Measurements from ENCODE around the gene OR6Q1.
"Not testable (repeated sequence)": the region's sequence is repeated elsewhere in the genome, so short reads cannot be mapped to it uniquely, and the experiment has no call there.

OR6Q1 gene, protein sequence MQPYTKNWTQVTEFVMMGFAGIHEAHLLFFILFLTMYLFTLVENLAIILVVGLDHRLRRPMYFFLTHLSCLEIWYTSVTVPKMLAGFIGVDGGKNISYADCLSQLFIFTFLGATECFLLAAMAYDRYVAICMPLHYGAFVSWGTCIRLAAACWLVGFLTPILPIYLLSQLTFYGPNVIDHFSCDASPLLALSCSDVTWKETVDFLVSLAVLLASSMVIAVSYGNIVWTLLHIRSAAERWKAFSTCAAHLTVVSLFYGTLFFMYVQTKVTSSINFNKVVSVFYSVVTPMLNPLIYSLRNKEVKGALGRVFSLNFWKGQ

DNA sequence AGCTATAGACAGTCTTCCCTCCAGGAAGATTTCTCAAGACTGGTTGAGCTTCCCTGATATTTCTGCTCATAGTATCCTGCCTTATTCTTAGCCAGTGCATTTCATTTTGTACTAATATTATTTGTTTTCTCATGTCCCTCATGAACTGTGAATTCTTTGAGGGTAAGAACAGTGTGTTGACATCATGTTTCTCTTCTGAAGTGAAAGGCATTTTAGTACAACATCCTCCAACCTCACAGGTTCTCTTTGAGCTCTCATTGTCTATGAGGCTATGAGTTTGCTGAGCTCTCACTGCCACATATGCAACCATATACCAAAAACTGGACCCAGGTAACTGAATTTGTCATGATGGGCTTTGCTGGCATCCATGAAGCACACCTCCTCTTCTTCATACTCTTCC is at the start of gene OR6Q1:
OR6Q1 (plus strand) TSS at position 301 of the 400 bp plus-strand sequence; CDS start at position 301, 0 bp downstream.
- H3K4me3 ChIP-seq (ENCODE audit: low read depth, low read length), result no peak within 1 kb of the TSS
- no peak for DNase-seq (ENCODE audit: low read depth)

DNA sequence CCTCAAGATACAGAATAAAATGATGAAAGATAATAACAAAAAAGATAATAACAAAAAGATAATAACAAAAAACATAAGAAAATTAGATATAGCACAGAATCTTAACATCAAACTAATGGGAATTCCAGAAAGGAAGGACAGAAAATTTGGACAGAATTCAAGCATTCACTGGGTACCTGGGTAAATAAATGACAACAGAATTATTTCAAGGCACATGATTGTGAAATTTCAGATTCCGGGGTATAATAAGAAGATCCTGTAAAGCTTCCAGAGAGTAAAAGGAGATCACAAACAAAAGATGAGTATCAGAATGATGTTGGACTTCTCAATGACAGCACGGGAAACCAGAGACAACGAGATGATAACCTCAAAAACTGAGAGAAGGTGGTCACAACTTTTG is 49.2 kb upstream of the OR6Q1 start:
- no peak overlapping the region for H3K4me3 ChIP-seq (ENCODE audit: low read depth, low read length)
- DNase-seq (ENCODE audit: low read depth), result no peak

DNA sequence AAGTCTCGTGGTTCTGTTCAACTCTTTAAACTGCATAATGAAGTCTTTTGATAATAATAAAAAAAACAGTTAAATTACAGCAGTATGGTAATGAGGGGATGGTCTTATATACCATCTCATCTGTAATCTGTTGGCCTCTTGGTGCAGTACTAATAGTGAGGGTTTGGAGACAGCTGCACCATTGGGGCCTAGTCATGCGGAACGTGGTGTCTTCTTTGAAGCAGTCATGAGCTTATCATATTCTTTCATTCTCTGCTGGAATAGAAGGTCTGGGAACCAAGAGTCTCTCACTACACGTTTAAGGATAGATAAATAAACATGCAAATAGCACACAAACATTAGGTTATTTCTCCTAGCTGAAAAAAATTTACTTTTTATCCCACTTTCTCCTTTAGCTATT is 48.0 kb upstream of the OR6Q1 start:
- DNase-seq (ENCODE audit: low read depth), result no peak
- H3K4me3 ChIP-seq (ENCODE audit: low read depth, low read length), result no peak overlapping the region

DNA sequence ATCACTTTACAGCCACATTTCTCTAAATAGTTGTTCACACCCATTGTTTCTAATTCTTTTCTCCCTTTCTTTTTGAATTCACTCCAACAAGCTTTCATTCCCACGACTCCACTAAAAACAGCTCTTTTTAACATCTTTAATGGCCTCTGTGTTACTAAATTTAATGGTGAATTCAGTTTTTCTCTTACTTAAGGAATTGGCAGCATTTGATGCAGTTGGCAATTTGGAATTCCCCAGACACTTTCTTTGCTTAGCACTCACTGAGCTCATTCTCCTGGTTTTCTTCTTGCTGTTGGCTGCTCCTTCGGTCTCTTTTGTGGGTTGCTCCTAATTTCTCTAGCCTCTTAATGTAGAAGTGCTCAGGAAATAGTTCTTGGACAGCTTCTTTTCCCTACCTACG is 47.6 kb upstream of the OR6Q1 start:
- no peak overlapping the region for H3K4me3 ChIP-seq (ENCODE audit: low read depth, low read length)
- DNase-seq (ENCODE audit: low read depth), result no peak

DNA sequence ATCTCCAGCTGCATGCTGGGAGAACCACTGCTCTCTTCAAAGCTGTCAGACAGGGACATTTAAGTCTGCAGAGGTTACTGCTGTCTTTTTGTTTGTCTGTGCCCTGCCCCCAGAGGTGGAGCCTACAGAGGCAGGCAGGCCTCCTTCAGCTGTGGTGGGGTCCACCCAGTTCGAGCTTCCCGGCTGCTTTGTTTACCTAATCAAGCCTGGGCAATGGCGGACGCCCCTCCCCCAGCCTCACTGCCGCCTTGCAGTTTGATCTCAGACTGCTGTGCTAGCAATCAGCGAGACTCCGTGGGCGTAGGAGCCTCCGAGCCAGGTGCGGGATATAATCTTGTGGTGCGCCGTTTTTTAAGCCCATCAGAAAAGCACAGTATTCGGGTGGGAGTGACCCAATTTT is 31.2 kb upstream of the OR6Q1 start:
- not testable (repeated sequence) for H3K4me3 ChIP-seq (ENCODE audit: low read depth, low read length); DNase-seq (ENCODE audit: low read depth)

DNA sequence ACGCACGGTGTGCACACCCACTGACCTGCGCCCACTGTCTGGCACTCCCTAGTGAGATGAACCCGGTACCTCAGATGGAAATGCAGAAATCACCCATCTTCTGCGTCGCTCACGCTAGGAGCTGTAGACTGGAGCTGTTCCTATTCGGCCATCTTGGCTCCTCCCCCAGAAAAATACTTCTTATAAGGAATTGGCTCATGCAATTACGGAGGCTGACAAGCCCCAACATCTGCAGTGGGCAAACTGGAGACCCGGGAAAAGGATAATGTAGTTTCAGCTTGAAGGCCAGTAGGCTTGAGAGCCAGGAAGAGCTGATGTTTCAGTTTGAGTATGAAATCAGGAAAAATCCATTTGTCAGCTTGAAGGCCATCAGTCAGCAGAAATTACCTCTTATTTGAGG is 30.7 kb upstream of the OR6Q1 start:
- not testable (repeated sequence) for H3K4me3 ChIP-seq (ENCODE audit: low read depth, low read length); DNase-seq (ENCODE audit: low read depth)

DNA sequence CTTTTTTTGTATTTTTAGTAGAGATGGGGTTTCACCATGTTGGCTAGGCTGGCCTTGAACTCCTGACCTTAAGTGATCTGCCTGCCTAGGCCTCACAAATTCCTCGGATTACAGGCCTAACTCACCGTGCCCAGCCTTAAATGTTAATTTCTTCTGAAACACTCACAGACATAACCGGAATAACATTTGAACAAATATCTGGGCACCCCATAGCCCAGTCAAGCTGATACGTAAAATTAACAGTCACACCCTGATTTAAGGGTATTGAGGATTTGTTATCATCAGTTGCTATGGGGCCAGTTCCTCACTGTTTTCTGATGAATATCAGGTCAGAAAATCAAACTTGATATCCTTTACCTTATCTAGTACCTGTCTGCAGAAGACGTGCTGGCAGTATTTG is 30.1 kb upstream of the OR6Q1 start:
- no peak overlapping the region for H3K4me3 ChIP-seq (ENCODE audit: low read depth, low read length)
- no peak for DNase-seq (ENCODE audit: low read depth)

DNA sequence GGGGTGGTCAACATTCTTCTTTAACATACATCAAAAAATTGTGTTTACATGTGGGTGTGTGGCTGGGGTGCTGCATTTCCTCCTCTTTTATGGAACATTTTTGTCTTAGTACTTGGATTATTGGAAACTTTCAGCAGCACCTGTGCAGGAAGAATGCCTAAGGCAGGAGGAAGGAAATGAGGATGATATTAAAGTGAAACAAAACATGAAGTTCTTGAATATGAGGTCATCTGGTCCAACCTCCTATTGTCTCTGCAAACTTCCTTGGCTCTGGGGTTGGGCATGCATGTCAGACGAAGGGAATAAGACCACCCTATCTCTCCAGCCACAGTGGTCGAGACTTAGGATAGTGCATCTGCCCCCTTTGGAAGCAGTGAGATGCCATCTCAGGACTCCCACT is 27.7 kb upstream of the OR6Q1 start:
- no peak overlapping the region for H3K4me3 ChIP-seq (ENCODE audit: low read depth, low read length)
- no peak for DNase-seq (ENCODE audit: low read depth)

DNA sequence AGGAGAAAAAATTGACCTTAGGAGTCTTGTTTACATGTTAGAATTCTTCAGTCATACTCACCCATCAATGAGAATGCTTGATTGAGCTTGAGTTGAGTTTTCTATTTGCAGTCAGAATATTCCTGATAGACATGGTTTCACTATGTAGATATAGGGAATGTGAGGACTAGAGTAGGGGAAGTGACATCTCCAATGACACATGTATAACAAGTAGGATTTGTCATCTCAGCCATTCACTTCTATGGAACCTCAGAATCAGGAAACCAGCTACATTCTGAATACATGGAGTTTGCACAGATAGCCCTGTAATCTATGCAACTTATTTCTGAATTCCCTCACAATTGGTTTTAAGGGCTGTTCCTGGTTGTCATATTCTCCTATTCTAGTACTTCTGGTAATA is 27.2 kb upstream of the OR6Q1 start:
- no peak overlapping the region for H3K4me3 ChIP-seq (ENCODE audit: low read depth, low read length)
- no peak for DNase-seq (ENCODE audit: low read depth)

DNA sequence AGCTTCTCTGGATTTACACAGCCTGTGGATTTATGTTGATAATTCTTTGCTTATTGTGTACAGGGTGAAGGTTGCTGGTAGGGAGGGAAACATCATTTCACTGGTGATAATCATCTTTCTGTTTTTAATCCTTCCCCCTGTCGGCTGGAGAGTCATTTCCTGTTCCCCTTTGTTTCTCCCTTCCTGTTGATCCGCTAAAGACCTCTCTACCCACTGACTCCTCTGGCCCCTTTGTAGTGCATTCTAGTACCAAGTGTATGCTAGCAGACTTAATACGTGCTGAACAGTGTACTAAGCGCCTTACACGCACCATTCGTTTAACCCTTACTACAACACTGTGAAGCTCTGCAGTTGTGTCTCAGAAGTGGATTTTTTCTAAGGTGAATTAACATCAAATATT is 26.1 kb upstream of the OR6Q1 start:
- no peak for DNase-seq (ENCODE audit: low read depth)
- H3K4me3 ChIP-seq (ENCODE audit: low read depth, low read length), result no peak overlapping the region

DNA sequence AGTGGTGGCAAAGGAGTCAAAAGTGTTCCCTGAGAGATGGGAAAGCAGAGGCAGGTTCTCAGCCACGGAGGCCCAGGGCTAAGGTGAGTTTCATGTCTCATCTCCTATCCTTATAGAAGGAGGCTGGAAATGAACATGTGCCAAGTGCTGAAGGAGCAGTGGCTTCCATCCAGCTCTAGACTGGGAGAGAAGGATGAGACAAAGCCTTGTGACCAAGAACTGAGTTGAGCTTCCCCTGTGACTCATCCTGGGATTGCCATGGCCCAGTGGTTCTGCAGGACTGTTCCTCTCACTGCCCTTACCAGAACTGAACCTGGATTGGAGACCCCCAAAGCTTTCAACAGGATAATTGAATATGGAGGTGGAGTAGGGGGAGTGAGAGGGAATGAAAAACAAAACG is 23.8 kb upstream of the OR6Q1 start:
- no peak for DNase-seq (ENCODE audit: low read depth)
- no peak overlapping the region for H3K4me3 ChIP-seq (ENCODE audit: low read depth, low read length)

DNA sequence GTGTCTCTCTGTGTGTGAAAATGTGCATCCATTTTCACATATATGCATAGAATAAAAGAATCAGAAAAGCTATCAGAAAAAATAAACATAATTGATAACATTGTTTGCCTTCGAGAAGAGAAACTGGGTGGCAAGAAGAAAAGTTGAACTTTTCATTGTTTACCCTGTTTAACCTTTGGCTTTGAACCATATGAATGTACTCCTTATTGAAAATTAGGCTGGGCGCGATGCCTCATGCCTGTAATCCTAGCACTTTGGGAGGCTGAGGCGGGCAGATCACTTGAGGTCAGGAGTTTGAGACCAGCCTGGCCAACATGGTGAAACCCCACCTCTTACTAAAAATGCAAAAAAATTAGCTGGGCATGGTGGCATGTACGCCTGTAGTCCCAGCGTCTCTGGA is 19.0 kb upstream of the OR6Q1 start:
- no peak overlapping the region for H3K4me3 ChIP-seq (ENCODE audit: low read depth, low read length)
- DNase-seq (ENCODE audit: low read depth), result no peak

DNA sequence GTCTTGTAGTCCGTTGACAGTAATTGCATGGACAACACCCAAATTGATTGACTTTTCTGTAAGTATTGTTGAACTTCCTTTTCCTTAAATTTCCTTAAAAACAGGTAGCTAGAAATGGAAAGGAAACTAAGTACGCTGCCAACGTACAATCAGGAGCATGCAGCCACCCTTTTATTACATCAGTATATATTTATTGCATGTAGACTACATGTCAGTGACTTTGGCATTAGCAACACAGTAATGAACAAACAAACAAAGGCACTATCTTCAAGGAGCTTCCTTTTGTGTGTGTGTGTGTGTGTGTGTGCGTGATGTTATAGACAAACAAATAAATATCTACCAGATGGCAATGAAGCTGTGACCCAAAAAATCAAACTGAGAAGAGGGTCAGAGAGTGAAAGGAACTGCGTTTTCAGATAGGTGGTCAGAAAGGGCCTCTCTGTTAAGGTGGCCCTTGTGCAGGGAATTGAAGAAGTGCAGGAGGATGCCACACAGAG is 7.3 kb upstream of the OR6Q1 start, which contains the start of gene OR9Q1:
OR9Q1 (plus strand) TSS at position 447 of the 497 bp plus-strand sequence. CDS start 155,564 bp downstream, outside the sequence.
- no peak within 1 kb of the TSS for H3K4me3 ChIP-seq (ENCODE audit: low read depth, low read length)
- no peak for DNase-seq (ENCODE audit: low read depth)

DNA sequence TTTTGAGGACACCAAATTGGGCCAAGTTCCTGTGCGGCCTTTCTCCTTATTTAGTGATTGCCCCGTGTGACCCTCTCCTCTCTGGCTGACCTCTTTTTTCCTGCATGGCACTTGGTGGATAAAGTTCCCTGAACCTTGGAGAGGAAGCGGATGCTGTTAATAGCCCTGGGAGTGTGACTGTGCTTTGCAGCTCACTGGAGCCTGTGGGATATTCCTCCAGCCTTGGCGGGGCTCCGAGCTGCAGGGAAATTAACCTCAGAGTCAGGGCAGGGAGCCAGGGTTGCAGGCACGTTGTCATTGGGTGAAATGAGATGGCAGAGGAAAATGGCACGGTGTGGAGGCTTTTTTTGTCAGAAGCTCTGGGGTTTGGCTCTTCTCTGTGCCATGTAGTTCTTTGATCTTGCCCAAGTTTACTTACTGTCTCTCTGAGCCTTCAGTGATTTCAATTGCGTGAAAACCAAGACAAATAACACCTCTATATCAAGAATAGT is 6.1 kb upstream of the OR6Q1 start:
- no peak overlapping the region for H3K4me3 ChIP-seq (ENCODE audit: low read depth, low read length)
- no peak for DNase-seq (ENCODE audit: low read depth)

DNA sequence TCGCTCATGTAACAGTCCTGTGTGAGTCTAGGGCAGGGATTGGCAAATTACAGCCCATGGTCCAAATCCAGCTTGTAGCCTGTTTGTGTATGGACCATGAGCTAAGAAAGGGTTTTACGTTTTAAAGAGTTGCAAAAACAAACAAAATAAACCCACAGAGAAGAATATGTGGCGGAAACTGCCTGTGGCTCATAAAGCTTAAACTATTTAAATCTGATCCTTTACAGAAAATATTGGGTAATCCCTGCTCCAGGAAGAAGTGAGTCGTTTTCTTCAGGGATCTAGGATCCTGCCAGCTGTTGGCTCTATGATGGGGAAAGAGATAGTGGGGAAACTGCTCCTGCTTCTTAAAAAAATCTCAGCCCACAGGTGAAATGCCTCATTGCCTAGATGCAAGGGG is 3.4 kb upstream of the OR6Q1 start:
- H3K4me3 ChIP-seq (ENCODE audit: low read depth, low read length), result no peak overlapping the region
- DNase-seq (ENCODE audit: low read depth), result no peak

DNA sequence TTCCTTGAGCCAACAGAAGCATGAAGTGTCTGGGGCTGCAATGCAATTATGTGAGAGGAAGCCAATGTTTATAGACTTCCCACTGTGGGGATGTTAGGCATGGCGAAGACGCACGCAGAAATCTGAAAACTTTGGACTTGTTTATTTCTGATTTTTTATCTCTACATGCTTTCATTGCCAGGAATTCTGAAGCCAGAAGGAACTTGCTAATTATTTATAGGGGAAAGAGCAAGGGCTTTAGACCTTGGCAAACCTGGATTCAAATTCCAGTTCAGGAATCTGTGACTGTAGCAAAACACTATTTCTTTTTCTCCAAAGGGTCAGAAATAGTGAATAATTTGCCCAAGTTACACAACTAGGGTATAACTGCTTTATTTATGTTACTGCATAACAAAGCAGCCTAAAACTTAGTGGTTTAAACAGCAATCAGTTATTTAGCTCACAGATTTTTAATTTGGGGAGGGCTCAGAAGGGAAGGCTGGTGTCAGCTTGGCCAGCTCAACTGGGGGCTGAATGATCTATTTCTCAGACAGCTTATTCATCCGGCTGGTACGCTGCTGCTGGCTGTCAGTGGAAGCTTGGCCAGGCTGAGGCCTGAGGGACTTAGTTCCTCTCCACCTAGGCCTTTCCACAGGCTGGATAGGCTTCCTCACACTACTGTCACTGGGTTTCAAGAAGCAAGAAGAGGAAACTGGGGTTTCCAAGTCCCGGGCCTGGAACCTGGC is 1.9 kb upstream of the OR6Q1 start:
- DNase-seq (ENCODE audit: low read depth), result no peak
- H3K4me3 ChIP-seq (ENCODE audit: low read depth, low read length), result no peak overlapping the region

DNA sequence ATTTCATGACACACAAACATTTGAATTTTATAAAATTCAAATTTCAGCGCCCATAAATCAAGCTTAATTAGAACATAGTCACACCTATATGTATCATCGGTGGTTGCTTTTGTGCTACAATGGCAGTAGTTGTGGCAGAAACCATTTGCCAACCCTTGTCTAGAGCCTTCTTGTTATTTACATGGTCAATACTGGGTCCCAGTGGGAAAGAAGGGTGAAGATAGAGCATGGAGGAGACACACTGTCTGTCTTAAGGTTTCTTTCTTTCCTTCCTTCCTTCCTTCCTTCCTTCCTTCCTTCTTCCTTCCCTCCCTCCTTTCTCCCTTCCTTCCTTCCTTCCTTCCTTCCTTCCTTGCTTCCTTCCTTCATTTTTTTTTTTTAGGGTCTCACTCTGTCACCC is 3.7 kb downstream of the OR6Q1 start:
- H3K4me3 ChIP-seq (ENCODE audit: low read depth, low read length), result no peak overlapping the region

DNA sequence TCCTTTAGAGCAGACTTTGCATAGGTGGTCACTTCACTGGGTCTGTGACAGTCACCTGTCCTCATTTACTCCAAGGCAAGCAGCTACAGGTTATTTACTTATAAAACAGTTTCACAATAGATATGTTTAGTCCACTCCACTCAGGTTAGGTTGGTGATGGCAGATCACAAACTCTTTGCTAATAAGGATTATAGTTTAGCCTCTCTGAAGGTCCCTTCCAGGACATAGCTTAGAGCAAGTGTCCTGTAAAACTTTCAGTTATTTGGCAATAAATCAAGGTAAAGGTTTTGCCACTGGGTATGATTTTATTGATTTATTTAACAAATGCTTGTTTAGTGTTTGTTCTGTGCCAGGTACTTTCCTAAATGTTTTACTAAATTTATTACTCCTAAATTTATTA is 8.8 kb downstream of the OR6Q1 start:
- no peak overlapping the region for H3K4me3 ChIP-seq (ENCODE audit: low read depth, low read length)

More for the DNA sequence above, 3.7 kb downstream of the OR6Q1 start:
- no peak for DNase-seq (ENCODE audit: low read depth)

DNA sequence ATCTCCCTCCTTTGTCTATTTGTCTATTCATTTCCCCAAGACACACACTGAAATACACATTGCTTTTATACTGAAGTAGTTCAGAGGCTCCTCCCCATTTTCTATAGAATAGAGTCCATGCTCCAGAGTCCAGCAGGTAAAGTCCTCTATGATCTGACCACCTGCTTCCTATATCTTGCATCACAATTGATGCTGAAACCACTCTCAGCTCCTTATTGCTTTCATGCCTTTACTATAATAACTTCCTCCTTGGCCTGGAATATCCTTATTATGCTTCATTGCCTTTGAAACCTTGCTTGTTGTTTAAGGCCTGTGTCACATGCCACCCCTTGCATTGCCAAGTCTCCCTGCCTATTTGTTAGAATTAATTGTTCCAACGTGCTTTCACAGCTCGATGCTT is 12.6 kb downstream of the OR6Q1 start:
- H3K4me3 ChIP-seq (ENCODE audit: low read depth, low read length), result no peak overlapping the region
- DNase-seq (ENCODE audit: low read depth), result no peak

More for the DNA sequence above, 8.8 kb downstream of the OR6Q1 start:
- DNase-seq (ENCODE audit: low read depth), result no peak

DNA sequence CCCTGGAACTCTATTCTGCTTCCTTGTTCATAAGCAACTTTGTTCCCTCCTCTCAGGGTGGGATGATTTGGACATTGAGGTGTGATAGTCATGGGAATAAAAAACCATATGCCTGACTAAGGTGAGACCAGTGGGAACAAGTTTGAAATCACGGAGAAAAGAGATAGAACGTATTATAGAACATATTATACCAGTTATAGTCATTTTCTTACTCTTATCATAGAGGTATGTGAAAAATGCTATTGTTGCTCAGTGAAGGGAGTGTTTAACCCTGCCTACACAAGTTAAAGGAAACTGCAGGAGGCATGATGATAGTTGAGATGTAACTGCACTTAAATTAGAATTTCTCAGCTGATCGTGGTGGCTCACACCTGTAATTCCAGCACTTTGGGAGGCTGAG is 15.5 kb downstream of the OR6Q1 start:
- DNase-seq (ENCODE audit: low read depth), result no peak
- no peak overlapping the region for H3K4me3 ChIP-seq (ENCODE audit: low read depth, low read length)

DNA sequence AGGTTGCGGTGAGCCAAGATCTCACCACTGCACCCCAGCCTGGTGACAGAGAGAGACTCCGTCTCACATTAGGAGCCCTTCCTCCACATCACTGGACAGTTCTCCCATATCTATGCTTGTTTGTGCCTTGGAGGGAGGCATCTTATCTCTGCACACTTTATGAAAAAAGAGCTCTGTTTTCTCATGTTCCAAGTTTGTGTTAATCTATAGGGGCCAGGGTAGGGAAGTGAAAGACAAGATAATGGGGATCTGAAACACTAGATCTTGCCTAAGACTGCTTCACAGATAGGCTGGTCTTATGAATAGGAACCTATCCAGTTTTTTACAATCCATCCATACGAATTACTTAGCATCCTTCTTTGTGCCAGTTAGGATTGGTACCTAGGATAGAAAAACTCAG is 17.1 kb downstream of the OR6Q1 start:
- no peak for DNase-seq (ENCODE audit: low read depth)
- no peak overlapping the region for H3K4me3 ChIP-seq (ENCODE audit: low read depth, low read length)

Data from skeletal muscle cell (primary cell).